Osteocyte (in vitro differentiated cells): ENCODE measurements around the gene TROAP. TPM values are rescaled to one million over a fixed set of nuclear protein-coding genes. Genes with fewer than 3 reads are reported as not detected.

Source experiments
- DNase-seq: peaks from one replicate; pipeline ENCODE4 v3.0.0; 2021; ENCODE audit warnings: mixed read lengths; ENCODE audit not compliant: unreplicated experiment; ENCODE audit errors: extremely low spot score
- H3K27ac Mint-ChIP-seq: one replicate; pipeline ENCODE4 v1.8.0; 2021; ENCODE audit warnings: mild to moderate bottlenecking, mixed read lengths; ENCODE audit not compliant: unreplicated experiment
- H3K27me3 Mint-ChIP-seq: one replicate; pipeline ENCODE4 v1.8.0; 2021; ENCODE audit warnings: mixed read lengths; ENCODE audit not compliant: unreplicated experiment
- H3K36me3 Mint-ChIP-seq: one replicate; pipeline ENCODE4 v1.8.0; 2021; ENCODE audit warnings: mixed read lengths; ENCODE audit not compliant: unreplicated experiment
- H3K4me1 Mint-ChIP-seq: one replicate; pipeline ENCODE4 v1.8.0; 2021; ENCODE audit warnings: mixed read lengths; ENCODE audit not compliant: unreplicated experiment
- H3K4me3 Mint-ChIP-seq: one replicate; pipeline ENCODE4 v1.8.0; 2021; ENCODE audit warnings: mild to moderate bottlenecking, moderate library complexity, mixed read lengths; ENCODE audit not compliant: unreplicated experiment
- H3K9me3 Mint-ChIP-seq: one replicate; pipeline ENCODE4 v1.8.0; 2021; ENCODE audit warnings: mixed read lengths; ENCODE audit not compliant: unreplicated experiment
- total RNA-seq: library from RNA; stranded (reverse); gene quantifications from 2 replicates; pipeline ENCODE4 v1.2.1, GENCODE V29; 2021
- TF ChIP-seq, protein P1 (sequence below): fragments of 200-600 bp; sonication (generic); IDR thresholded peaks from 2 replicates; pipeline ENCODE4 v1.5.0; 2021; ENCODE audit warnings: antibody characterized with exemption, mild to moderate bottlenecking, moderate library complexity

Gene TROAP
- total RNA-seq, 1 donor from 2014 or later, result 9.6 TPM

DNA sequence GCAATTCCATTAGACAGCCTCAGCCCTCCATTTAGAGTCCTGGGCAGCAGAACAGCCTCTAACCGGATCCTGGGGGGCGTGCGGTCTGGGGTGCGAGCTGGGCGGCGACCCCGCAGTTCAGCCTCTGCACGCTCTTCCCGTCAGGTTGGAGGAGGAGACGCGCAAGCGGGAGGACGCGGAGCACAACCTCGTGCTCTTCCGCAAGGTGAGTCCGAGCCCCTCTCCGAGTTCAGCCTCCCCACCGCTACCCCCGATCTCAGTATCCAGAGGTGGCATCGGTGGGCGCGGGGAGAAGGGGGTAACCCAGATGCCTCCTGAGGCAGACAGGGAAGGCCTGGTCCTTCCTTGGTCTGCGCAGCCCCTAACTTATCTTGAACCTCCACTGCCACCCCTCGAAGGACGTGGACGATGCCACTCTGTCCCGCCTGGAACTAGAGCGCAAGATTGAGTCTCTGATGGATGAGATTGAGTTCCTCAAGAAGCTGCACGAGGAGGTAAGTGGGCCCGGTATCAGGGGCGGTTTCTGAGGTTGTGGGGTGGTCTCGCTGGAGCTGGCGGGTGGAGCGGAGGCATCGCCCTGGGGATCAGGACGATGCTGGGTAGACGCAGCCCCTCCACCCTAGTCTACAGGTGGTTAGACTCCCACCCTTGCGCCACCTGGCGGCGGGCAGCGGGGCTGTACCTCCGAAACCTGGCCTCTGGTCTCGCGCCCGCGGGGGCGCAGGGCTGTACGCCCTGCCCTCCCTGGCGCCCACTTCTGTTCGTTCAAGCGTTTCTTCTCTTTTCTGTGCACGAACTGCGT, 26.8 kb upstream of the TROAP start:
- H3K27me3 Mint-ChIP-seq, result peaks cover 45% of the 10 kb centered on the region
- H3K4me1 Mint-ChIP-seq, result peaks cover 12% of the 10 kb centered on the region
- no peak for DNase-seq
- TF ChIP-seq, protein P1, sequence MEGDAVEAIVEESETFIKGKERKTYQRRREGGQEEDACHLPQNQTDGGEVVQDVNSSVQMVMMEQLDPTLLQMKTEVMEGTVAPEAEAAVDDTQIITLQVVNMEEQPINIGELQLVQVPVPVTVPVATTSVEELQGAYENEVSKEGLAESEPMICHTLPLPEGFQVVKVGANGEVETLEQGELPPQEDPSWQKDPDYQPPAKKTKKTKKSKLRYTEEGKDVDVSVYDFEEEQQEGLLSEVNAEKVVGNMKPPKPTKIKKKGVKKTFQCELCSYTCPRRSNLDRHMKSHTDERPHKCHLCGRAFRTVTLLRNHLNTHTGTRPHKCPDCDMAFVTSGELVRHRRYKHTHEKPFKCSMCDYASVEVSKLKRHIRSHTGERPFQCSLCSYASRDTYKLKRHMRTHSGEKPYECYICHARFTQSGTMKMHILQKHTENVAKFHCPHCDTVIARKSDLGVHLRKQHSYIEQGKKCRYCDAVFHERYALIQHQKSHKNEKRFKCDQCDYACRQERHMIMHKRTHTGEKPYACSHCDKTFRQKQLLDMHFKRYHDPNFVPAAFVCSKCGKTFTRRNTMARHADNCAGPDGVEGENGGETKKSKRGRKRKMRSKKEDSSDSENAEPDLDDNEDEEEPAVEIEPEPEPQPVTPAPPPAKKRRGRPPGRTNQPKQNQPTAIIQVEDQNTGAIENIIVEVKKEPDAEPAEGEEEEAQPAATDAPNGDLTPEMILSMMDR, result peak; percentile 72
- no peak overlapping the region for H3K27ac Mint-ChIP-seq
- peaks cover 2% of the 10 kb centered on the region for H3K36me3 Mint-ChIP-seq
- H3K4me3 Mint-ChIP-seq, result peak overlapping the region; percentile 57
- no peaks in the 10 kb centered on the region for H3K9me3 Mint-ChIP-seq

DNA sequence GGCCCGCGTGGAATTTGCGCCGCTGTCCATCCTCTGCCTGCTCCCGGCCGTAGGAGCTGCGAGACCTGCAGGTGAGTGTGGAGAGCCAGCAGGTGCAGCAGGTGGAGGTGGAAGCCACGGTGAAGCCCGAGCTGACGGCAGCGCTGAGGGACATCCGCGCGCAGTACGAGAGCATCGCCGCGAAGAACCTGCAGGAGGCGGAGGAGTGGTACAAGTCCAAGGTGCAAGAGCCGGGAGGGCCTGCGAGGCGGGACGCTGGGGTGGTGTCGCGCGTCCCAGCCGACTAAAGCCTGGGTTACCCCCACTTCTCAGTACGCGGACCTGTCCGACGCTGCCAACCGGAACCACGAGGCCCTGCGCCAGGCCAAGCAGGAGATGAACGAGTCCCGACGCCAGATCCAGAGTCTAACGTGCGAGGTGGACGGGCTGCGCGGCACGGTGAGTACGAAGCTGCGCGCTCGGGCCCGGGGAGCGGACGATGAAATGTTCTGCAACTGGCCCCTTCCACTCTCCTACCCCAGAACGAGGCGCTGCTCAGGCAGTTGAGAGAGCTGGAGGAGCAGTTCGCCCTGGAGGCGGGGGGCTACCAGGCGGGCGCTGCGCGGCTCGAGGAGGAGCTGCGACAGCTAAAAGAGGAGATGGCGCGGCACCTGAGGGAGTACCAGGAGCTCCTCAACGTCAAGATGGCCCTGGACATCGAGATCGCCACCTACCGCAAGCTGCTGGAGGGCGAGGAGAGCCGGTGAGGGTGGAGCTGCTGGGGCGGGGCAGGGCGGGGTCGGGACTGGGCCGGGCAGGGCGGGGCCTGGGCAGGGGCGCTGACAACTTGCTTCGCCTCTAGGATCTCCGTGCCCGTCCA, 26.0 kb upstream of the TROAP start:
- TF ChIP-seq, protein P1, result no peak
- Mint-ChIP-seq H3K27ac (no peak overlapping the region), H3K4me3 (peak overlapping the region; percentile 57), H3K27me3 (peaks cover 48% of the 10 kb centered on the region), H3K4me1 (peaks cover 12% of the 10 kb centered on the region), H3K36me3 (peaks cover 2% of the 10 kb centered on the region), H3K9me3 (no peaks in the 10 kb centered on the region)
- no peak for DNase-seq

DNA sequence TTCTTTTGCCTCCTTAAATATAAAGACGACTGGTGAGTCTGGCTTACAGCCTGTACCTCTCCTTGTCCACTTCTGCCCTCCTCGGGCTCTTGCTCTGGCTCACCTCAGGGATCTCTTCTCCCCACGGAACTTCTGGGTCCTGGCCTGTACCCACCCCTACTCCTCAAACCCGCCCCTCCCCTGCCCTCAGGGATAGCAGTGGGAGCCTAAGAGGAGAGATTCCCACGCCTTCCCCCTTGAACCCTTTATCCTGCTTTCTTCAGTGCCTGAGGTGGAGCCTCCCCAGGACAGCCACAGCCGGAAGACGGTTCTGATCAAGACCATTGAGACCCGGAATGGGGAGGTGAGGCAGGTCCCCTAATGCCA, 25.4 kb upstream of the TROAP start:
- Mint-ChIP-seq H3K27ac (no peak overlapping the region), H3K36me3 (peaks cover 2% of the 10 kb centered on the region), H3K9me3 (no peaks in the 10 kb centered on the region), H3K4me3 (no peak overlapping the region), H3K27me3 (peaks cover 50% of the 10 kb centered on the region), H3K4me1 (peaks cover 12% of the 10 kb centered on the region)
- TF ChIP-seq, protein P1, result no peak
- no peak for DNase-seq

DNA sequence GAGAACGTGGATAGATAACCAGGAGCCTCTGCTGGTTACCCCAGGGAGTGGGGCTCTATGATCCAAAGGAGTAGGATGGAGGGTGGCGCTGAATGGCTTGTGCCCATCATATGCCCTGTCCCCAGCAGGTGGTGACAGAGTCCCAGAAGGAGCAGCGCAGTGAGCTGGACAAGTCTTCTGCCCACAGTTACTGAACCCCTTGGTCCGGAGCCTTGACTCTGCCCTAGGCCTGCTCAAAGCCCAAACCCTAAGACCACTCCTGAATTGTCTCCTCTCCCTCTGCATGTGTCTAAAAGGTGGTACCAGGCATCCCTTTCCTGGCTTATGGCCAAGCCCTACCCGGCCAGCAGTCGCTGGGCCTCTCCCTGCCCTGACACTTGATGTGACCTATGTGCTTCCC, 24.9 kb upstream of the TROAP start:
- TF ChIP-seq, protein P1, result peak; percentile 9
- Mint-ChIP-seq H3K9me3 (no peaks in the 10 kb centered on the region), H3K4me1 (peaks cover 12% of the 10 kb centered on the region), H3K4me3 (no peak overlapping the region), H3K27ac (no peak overlapping the region), H3K27me3 (peaks cover 55% of the 10 kb centered on the region), H3K36me3 (peaks cover 2% of the 10 kb centered on the region)
- DNase-seq, result no peak

DNA sequence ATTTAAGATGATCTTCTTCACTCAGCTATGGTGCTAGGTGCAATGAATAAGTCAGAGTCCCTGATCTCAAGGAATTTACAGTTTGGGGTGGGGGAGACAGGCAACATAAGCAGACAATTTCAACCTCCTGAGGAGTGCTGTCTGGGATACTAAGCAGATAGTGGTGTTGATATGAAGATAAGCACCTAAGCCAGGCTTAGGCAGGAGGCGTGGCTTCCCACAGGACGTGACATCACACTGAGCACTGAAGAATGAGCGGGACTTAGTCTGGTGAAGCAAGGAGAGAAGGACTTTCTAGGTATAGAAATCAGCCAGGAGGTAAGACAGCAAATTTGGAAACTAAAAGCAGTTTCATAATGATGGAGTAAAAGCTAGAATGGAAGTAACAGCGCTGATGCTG, 21.3 kb upstream of the TROAP start:
- H3K36me3 Mint-ChIP-seq, result peaks cover 2% of the 10 kb centered on the region
- peaks cover 57% of the 10 kb centered on the region for H3K27me3 Mint-ChIP-seq
- DNase-seq, result no peak
- H3K9me3 Mint-ChIP-seq, result no peaks in the 10 kb centered on the region
- TF ChIP-seq, protein P1, result no peak
- no peak overlapping the region for H3K4me3 Mint-ChIP-seq
- H3K27ac Mint-ChIP-seq, result no peak overlapping the region
- peaks cover 10% of the 10 kb centered on the region for H3K4me1 Mint-ChIP-seq
